A673 (cell line): Measurements from ENCODE around the gene ITGB3. TPM values are rescaled to one million over a fixed set of nuclear protein-coding genes. Genes with fewer than 3 reads are reported as not detected.
A peak's percentile ranks its signal among the peaks of the same experiment; 100 is the strongest.

Experiments
- BruUV-seq: library from RNA; stranded (reverse); fragments of 400-500 nt; replicated peaks from 2 replicates; lab custom pipeline; 2021; lab: Mats Ljungman, UMichigan
- CTCF ChIA-PET: fragments of 300-600 bp; sonication (Branson Sonifier 250); formaldehyde crosslinking; loops from one replicate; lab custom pipeline; 2022; ENCODE audit warnings: antibody characterized with exemption; lab: Charles Lee
- POLR2A ChIA-PET: fragments of 300-600 bp; sonication (Branson Sonifier 250); formaldehyde crosslinking; loops from one replicate; lab custom pipeline; 2022; ENCODE audit warnings: antibody characterized with exemption; ENCODE audit not compliant: low non-redundant PET; lab: Charles Lee
- DNase-seq: peaks from one replicate; pipeline ENCODE4 v3.0.0-alpha.2; 2015; ENCODE audit warnings: low spot score
- H3K27ac ChIP-seq: fragments of 200-600 bp; sonication (generic); 2 replicates; pipeline ENCODE4 v1.5.1; 2016; ENCODE audit warnings: mixed run types, low read depth, mild to moderate bottlenecking, mixed read lengths, antibody characterized with exemption, low read length; ENCODE audit not compliant: poor library complexity, severe bottlenecking
- H3K27me3 ChIP-seq: fragments of 200-600 bp; sonication (generic); replicated peaks from 2 replicates; pipeline ENCODE4 v1.6.1; 2017; ENCODE audit warnings: mixed run types, low read depth, mild to moderate bottlenecking, mixed read lengths, antibody characterized with exemption, low read length; ENCODE audit not compliant: insufficient read depth, poor library complexity
- H3K36me3 ChIP-seq: fragments of 200-600 bp; sonication (generic); 2 replicates; pipeline ENCODE4 v1.6.1; 2016; ENCODE audit warnings: mixed run types, mild to moderate bottlenecking, mixed read lengths, antibody characterized with exemption, low read length; ENCODE audit not compliant: insufficient read depth, poor library complexity, severe bottlenecking
- H3K4me1 ChIP-seq: fragments of 200-600 bp; sonication (generic); 2 replicates; pipeline ENCODE4 v1.6.1; 2017; ENCODE audit warnings: mixed run types, mild to moderate bottlenecking, mixed read lengths, antibody characterized with exemption, low read length; ENCODE audit not compliant: insufficient read depth, poor library complexity, severe bottlenecking
- H3K4me3 ChIP-seq: fragments of 200-600 bp; sonication (generic); 2 replicates; pipeline ENCODE4 v1.5.1; 2016; ENCODE audit warnings: low read depth, mixed run types, mild to moderate bottlenecking, mixed read lengths, low read length; ENCODE audit not compliant: poor library complexity, severe bottlenecking
- H3K9me3 ChIP-seq: fragments of 200-600 bp; sonication (generic); 2 replicates; pipeline ENCODE4 v1.6.1; 2016; ENCODE audit warnings: mixed run types, low read depth, mild to moderate bottlenecking, mixed read lengths, antibody characterized with exemption, low read length; ENCODE audit not compliant: poor library complexity, severe bottlenecking
- CTCF ChIP-seq: fragments of 300-800, 200-600 bp; sonication (generic); conservative IDR thresholded peaks from 2 replicates; pipeline ENCODE4 v1.5.1; 2017; ENCODE audit warnings: low read depth, mild to moderate bottlenecking, antibody characterized with exemption, low read length, moderate library complexity, mixed read lengths
- EZH2 ChIP-seq: fragments of 200-600 bp; sonication (generic); IDR thresholded peaks from 2 replicates; pipeline ENCODE4 v1.6.1; 2017; ENCODE audit warnings: borderline replicate concordance, low read depth, mild to moderate bottlenecking, mixed read lengths, antibody characterized with exemption, low read length; ENCODE audit not compliant: poor library complexity, severe bottlenecking
- intact Hi-C: fragments of 100-400 bp; cut with micrococcal nuclease; formaldehyde crosslinking; loops from one replicate; pipeline ENCODE4 v1.10.0; 2022; ENCODE audit not compliant: unreplicated experiment
- total RNA-seq: library from RNA; stranded (reverse); gene quantifications from 2 replicates; pipeline ENCODE4 v1.2.3, GENCODE V29; 2021

The ITGB3 gene
- total RNA-seq, 1 experiment from 2014 or later: not detected

GRCh38 chr17:47237841-47238240 lies 15.8 kb upstream of the ITGB3 start:
- POLR2A ChIA-PET: no interaction called here
- CTCF ChIA-PET: no interaction called here
- no TSS peak for BruUV-seq

GRCh38 chr17:47238321-47239010 lies 15.2 kb upstream of the ITGB3 start:
- CTCF ChIA-PET: no interaction called here
- H3K9me3 ChIP-seq: no peaks in the 10 kb centered on the region
- intact Hi-C loops: no loop called here

More at GRCh38 chr17:47237841-47238240, 15.8 kb upstream of the ITGB3 start:
- H3K36me3 ChIP-seq: no peaks in the 10 kb centered on the region
- peaks cover 8% of the 10 kb centered on the region for H3K4me1 ChIP-seq
- H3K27me3 ChIP-seq: no peaks in the 10 kb centered on the region
- H3K27ac ChIP-seq: no peak overlapping the region
- H3K4me3 ChIP-seq: no peak overlapping the region
- intact Hi-C loops: no loop called here
- TF ChIP-seq CTCF (no peak), EZH2 (no peak)
- DNase-seq: no peak
- no peaks in the 10 kb centered on the region for H3K9me3 ChIP-seq

GRCh38 chr17:47239619-47239966 lies 14.0 kb upstream of the ITGB3 start:
- no TSS peak for BruUV-seq
- POLR2A ChIA-PET: no interaction called here

More at GRCh38 chr17:47238321-47239010, 15.2 kb upstream of the ITGB3 start:
- TF ChIP-seq EZH2 (no peak), CTCF (no peak)
- Histone ChIP-seq H3K36me3 (no peaks in the 10 kb centered on the region), H3K27ac (no peak overlapping the region), H3K27me3 (no peaks in the 10 kb centered on the region), H3K4me3 (no peak overlapping the region), H3K4me1 (peaks cover 8% of the 10 kb centered on the region)
- no peak for DNase-seq
- POLR2A ChIA-PET: no interaction called here
- BruUV-seq: no TSS peak

More at GRCh38 chr17:47239619-47239966, 14.0 kb upstream of the ITGB3 start:
- DNase-seq: no peak
- Histone ChIP-seq H3K27ac (peak overlapping the region; percentile 37), H3K4me3 (no peak overlapping the region), H3K9me3 (no peaks in the 10 kb centered on the region), H3K4me1 (peaks cover 8% of the 10 kb centered on the region), H3K27me3 (no peaks in the 10 kb centered on the region), H3K36me3 (no peaks in the 10 kb centered on the region)
- TF ChIP-seq CTCF: no peak
- no peak for TF ChIP-seq EZH2
- CTCF ChIA-PET: no interaction called here
- intact Hi-C loops: no loop called here
